Naive thymus-derived CD4-positive, alpha-beta T cell (primary cell): ENCODE results near the gene SEMA4D. TPM values are rescaled to one million over a fixed set of nuclear protein-coding genes. Genes with fewer than 3 reads are reported as not detected.

Source experiments
- ATAC-seq: fragments of 150-1000 bp; cut with Tn5 transposase; 2 replicates; pipeline ENCODE4 v1.10.0; 2021; ENCODE audit warnings: mild to moderate bottlenecking, moderate library complexity
- CTCF ChIA-PET: fragments of 350-600 bp; sonication (Branson Sonifier 250); formaldehyde crosslinking; loops from one replicate; lab custom pipeline; 2021; ENCODE audit warnings: antibody characterized with exemption; lab: Charles Lee
- POLR2A ChIA-PET: fragments of 350-600 bp; sonication (Branson Sonifier 250); formaldehyde crosslinking; loops from one replicate; lab custom pipeline; 2021; ENCODE audit warnings: antibody characterized with exemption, inconsistent platforms; lab: Charles Lee
- DNase-seq, 9 donors: peaks; one replicate each; pipeline versions ENCODE4 v3.0.0 to v3.0.0-alpha.2; 2020 to 2022; ENCODE audit warnings: mixed read lengths in 1 of 9
- H3K27ac ChIP-seq: one replicate; pipeline ENCODE4 v1.7.0; 2013; ENCODE audit warnings: mild to moderate bottlenecking, low read depth, low read length, moderate library complexity
- H3K27me3 ChIP-seq, 2 donors: one replicate each; pipeline ENCODE4 v1.7.0; 2013; ENCODE audit warnings: low read length in 2 of 2, mild to moderate bottlenecking in 2 of 2, moderate library complexity in 2 of 2; ENCODE audit not compliant: control insufficient read depth in 2 of 2, insufficient read depth in 2 of 2
- H3K36me3 ChIP-seq, 3 experiments: 1 replicate in 2 of 3; 2 replicates in 1 of 3; pipeline ENCODE4 v1.7.0; 2013; ENCODE audit warnings: low read length in 3 of 3, mild to moderate bottlenecking in 3 of 3, moderate library complexity in 1 of 3; ENCODE audit not compliant: insufficient read depth in 3 of 3, control insufficient read depth in 2 of 3
- H3K4me1 ChIP-seq, 2 donors: one replicate each; pipeline ENCODE4 v1.7.0; 2013; ENCODE audit warnings: low read length in 2 of 2, mild to moderate bottlenecking in 2 of 2, moderate library complexity in 1 of 2; ENCODE audit not compliant: control insufficient read depth in 2 of 2, insufficient read depth in 2 of 2
- H3K4me3 ChIP-seq: 2 replicates; pipeline ENCODE4 v1.7.0; 2013; ENCODE audit warnings: mild to moderate bottlenecking, low read length
- H3K9me3 ChIP-seq, 3 experiments: 1 replicate in 2 of 3; 2 replicates in 1 of 3; pipeline ENCODE4 v1.7.0; 2013; ENCODE audit warnings: low read length in 3 of 3; ENCODE audit not compliant: control insufficient read depth in 2 of 3
- H3K27ac Mint-ChIP-seq, 9 donors: one replicate each; pipeline ENCODE4 v1.8.0; 2020 to 2022; ENCODE audit warnings: mixed read lengths in 9 of 9, mild to moderate bottlenecking in 8 of 9, moderate library complexity in 5 of 9, inconsistent platforms in 2 of 9
- H3K27me3 Mint-ChIP-seq, 5 donors: one replicate each; pipeline ENCODE4 v1.8.0; 2021 to 2022; ENCODE audit warnings: mixed read lengths in 5 of 5, mild to moderate bottlenecking in 1 of 5
- H3K36me3 Mint-ChIP-seq, 5 donors: one replicate each; pipeline ENCODE4 v1.8.0; 2020 to 2022; ENCODE audit warnings: mixed read lengths in 5 of 5, mild to moderate bottlenecking in 3 of 5, inconsistent platforms in 1 of 5
- H3K4me1 Mint-ChIP-seq, 7 donors: one replicate each; pipeline ENCODE4 v1.8.0; 2020 to 2022; ENCODE audit warnings: mixed read lengths in 7 of 7, mild to moderate bottlenecking in 3 of 7, inconsistent platforms in 1 of 7
- H3K4me3 Mint-ChIP-seq, 10 donors: one replicate each; pipeline ENCODE4 v1.8.0; 2020 to 2022; ENCODE audit warnings: mild to moderate bottlenecking in 10 of 10, mixed read lengths in 10 of 10, moderate library complexity in 6 of 10, inconsistent platforms in 2 of 10
- H3K9me3 Mint-ChIP-seq, 11 donors: one replicate each; pipeline ENCODE4 v1.8.0; 2020 to 2022; ENCODE audit warnings: mixed read lengths in 11 of 11, mild to moderate bottlenecking in 4 of 11, inconsistent platforms in 1 of 11, moderate library complexity in 1 of 11
- intact Hi-C, 2 donors: fragments of 100-400 bp; cut with micrococcal nuclease; formaldehyde crosslinking; loops; one replicate each; pipeline ENCODE4 v1.15.1; 2023
- polyA plus RNA-seq, 2 donors: library from polyadenylated mRNA; unstranded; fragments of 300-500 nt; fragmentation: Illumina TruSeq; gene quantifications; one replicate each; pipeline ENCODE4 v1.2.3, GENCODE V29; 2021
- total RNA-seq, 6 experiments: library from RNA in 5 of 6; stranded (reverse) in 5 of 6; gene quantifications; 1 replicate in 5 of 6; 2 replicates in 1 of 6; pipeline ENCODE4 v1.2.3 and lab custom pipeline; 2021 to 2026

Gene SEMA4D
- total and polyA plus RNA-seq, 7 experiments from 2014 or later, result 114 to 465 (median 448) TPM

DNA sequence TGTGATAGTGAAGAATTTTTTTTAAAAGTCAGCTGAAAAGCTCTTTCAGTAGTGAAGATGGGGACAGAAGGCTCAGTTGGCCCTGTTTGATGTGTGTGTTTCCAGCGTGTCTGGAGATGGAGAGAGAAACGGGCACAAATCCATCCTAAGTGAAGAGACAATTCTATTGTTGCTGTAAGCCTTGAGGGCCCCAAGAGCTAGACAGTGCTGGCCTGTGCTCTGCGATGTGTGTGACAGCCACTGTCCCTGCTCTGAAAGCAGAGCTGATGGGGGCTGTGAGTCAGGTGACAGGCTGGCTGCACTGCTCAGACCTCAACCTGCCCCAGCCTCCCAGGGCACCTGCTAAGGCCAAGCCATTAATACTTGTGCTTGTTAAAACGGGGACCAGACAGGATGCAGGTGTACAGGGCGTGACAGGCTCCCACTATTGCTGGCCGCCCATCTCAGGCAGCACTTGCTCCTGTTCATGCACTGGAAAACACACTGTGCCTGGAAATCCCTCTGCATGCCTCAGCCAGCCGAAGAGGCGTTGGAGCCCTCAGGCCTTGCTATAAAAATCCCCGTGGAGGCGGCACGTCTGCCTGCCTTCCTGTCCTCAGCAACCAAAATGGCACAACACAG, 44.6 kb upstream of the SEMA4D start:
- Histone ChIP-seq H3K9me3 (peaks cover 0 to 10% (median 0%) of the 10 kb centered on the region in 3 experiments), H3K4me1 (peaks cover 28 to 61% of the 10 kb centered on the region in 2 donors), H3K4me3 (no peak overlapping the region), H3K27ac (no peak overlapping the region), H3K27me3 (no peaks in the 10 kb centered on the region), H3K36me3 (no peaks in the 10 kb centered on the region)
- ATAC-seq (no peak), DNase-seq (no peak)
- H3K9me3 Mint-ChIP-seq, result peaks cover 3 to 16% (median 10%) of the 10 kb centered on the region in 11 donors
- peaks cover 4 to 14% (median 8%) of the 10 kb centered on the region in 5 donors for H3K36me3 Mint-ChIP-seq
- ChIA-PET POLR2A (interaction anchor here (1.2 to 5.4 kb wide), 5 partner anchors 13 to 87 kb away, joined by 3 to 51 read pairs (median 5); no protein-coding TSS in a partner anchor), CTCF (interaction anchor here (1.0 to 1.8 kb wide), 4 partner anchors 16 to 113 kb away, joined by 4 to 6 read pairs (median 4); no protein-coding TSS in a partner anchor)
- H3K27me3 Mint-ChIP-seq, result no peaks in the 10 kb centered on the region
- H3K4me3 Mint-ChIP-seq, result peak overlapping the region in 4 of 10 donors; percentile 5 to 27 (median 12)
- peak overlapping the region in 6 of 9 donors; percentile 10 to 86 (median 44) for H3K27ac Mint-ChIP-seq
- H3K4me1 Mint-ChIP-seq, result peaks cover 27 to 83% (median 77%) of the 10 kb centered on the region in 7 donors
- intact Hi-C loops, result no loop called here

DNA sequence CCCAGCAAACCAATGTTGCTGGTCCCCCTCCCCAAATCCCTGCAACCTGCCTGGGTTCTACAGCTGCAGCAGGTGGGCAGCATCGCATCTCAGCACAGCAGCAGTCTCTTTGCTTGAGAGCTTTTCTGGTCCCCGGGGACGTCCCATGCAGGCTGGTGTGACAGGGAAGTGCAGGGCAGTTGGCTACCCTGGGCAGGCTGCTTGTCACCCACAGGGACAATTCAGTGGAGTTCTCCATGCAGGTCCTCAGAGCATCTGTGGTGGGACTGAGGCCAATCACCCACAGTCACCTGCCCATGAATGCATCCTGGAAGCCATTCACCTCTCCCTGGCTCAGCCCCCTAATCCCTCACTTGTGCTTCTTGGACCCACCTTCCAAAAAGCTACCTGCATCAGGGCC, 43.9 kb upstream of the SEMA4D start:
- Histone ChIP-seq H3K27ac (no peak overlapping the region), H3K36me3 (no peaks in the 10 kb centered on the region), H3K4me1 (peaks cover 35 to 66% of the 10 kb centered on the region in 2 donors), H3K4me3 (no peak overlapping the region), H3K27me3 (no peaks in the 10 kb centered on the region), H3K9me3 (peaks cover 0 to 10% (median 0%) of the 10 kb centered on the region in 3 experiments)
- no peak for ATAC-seq
- peak overlapping the region in 8 of 9 donors; percentile 15 to 86 (median 73) for H3K27ac Mint-ChIP-seq
- intact Hi-C loops, result no loop called here
- no peaks in the 10 kb centered on the region for H3K27me3 Mint-ChIP-seq
- CTCF ChIA-PET, result interaction anchor here (0.7 to 1.6 kb wide), 4 partner anchors 16 to 112 kb away, joined by 3 to 6 read pairs (median 4); no protein-coding TSS in a partner anchor
- peaks cover 34 to 90% (median 84%) of the 10 kb centered on the region in 7 donors for H3K4me1 Mint-ChIP-seq
- H3K9me3 Mint-ChIP-seq, result peaks cover 3 to 16% (median 10%) of the 10 kb centered on the region in 11 donors
- H3K36me3 Mint-ChIP-seq, result peaks cover 4 to 14% (median 8%) of the 10 kb centered on the region in 5 donors
- DNase-seq, result no peak
- POLR2A ChIA-PET, result interaction anchor here (1.2 to 5.4 kb wide), 2 partner anchors 12 to 18 kb away, joined by 4 to 51 read pairs; no protein-coding TSS in a partner anchor
- peak overlapping the region in 3 of 10 donors; percentile 5 to 27 (median 20) for H3K4me3 Mint-ChIP-seq

DNA sequence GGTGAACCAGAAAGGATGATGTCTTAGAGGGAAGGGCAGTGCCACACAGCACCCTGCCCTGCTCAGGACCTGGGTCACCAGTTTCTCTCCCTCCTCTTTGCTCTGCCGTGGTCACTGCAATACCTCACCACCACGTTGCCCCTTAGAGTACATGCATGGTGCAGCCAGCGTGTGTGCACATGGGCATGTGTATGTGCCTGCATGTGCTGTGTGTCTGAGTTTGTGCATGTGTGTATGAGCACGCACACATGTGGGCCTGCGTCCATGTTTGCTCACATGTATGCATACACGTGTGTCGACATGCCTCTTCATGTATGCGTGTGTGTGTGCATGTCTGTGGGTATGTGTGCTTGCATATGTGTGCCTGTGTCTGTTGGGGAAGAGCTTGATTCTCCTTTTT, 41.5 kb upstream of the SEMA4D start:
- H3K9me3 ChIP-seq, result no peaks in the 10 kb centered on the region
- H3K4me1 Mint-ChIP-seq, result peaks cover 48 to 97% (median 94%) of the 10 kb centered on the region in 7 donors
- H3K4me3 Mint-ChIP-seq, result peak overlapping the region in 9 of 10 donors; percentile 42 to 80 (median 66)
- CTCF ChIA-PET, result interaction anchor here (0.6 to 2.3 kb wide), 9 partner anchors 9 to 110 kb away, joined by 3 to 23 read pairs (median 4); no protein-coding TSS in a partner anchor
- peaks cover 57 to 85% of the 10 kb centered on the region in 2 donors for H3K4me1 ChIP-seq
- no peaks in the 10 kb centered on the region for H3K36me3 ChIP-seq
- no peak overlapping the region for H3K4me3 ChIP-seq
- peaks cover 0 to 3% (median 0%) of the 10 kb centered on the region in 11 donors for H3K9me3 Mint-ChIP-seq
- no peak for ATAC-seq
- peak overlapping the region; percentile 62 to 100 (median 92) for H3K27ac Mint-ChIP-seq
- intact Hi-C loops, result no loop called here
- no peak for DNase-seq
- H3K27me3 ChIP-seq, result no peaks in the 10 kb centered on the region
- H3K27ac ChIP-seq, result peak overlapping the region; percentile 71
- no peaks in the 10 kb centered on the region for H3K27me3 Mint-ChIP-seq
- H3K36me3 Mint-ChIP-seq, result peaks cover 0 to 4% (median 0%) of the 10 kb centered on the region in 5 donors
- POLR2A ChIA-PET, result interaction anchor here (0.7 to 13.1 kb wide), 15 partner anchors 9 to 131 kb away, joined by 3 to 139 read pairs (median 5); no protein-coding TSS in a partner anchor

DNA sequence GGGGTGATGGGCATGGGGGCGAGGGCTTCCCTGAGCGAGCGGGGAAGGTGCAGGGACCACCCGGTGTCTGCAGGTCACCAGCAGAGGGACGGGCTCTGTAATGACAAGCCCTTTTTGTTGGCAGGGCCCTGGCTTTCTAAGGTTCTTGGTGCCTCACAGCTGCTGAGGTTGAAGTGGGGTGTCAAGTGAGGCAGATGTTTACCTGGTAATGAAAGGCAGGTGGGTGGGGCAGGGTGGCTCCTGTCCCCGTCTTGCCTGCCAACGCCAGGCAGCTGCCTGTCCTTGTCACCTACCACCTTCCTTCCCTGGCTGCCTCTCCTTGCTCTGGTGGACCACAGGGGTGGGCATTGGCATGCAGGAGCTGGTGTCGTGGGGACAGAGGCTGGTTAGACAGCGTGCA, 41.0 kb upstream of the SEMA4D start:
- H3K36me3 ChIP-seq, result no peaks in the 10 kb centered on the region
- Mint-ChIP-seq H3K36me3 (peaks cover 0 to 4% (median 0%) of the 10 kb centered on the region in 5 donors), H3K27me3 (no peaks in the 10 kb centered on the region), H3K9me3 (peaks cover 0 to 3% (median 0%) of the 10 kb centered on the region in 11 donors), H3K27ac (peak overlapping the region; percentile 79 to 100 (median 92)), H3K4me1 (peaks cover 48 to 97% (median 94%) of the 10 kb centered on the region in 7 donors), H3K4me3 (peak overlapping the region; percentile 16 to 80 (median 64))
- H3K9me3 ChIP-seq, result no peaks in the 10 kb centered on the region
- ChIA-PET POLR2A (interaction anchor here (1.0 to 13.1 kb wide), 12 partner anchors 9 to 130 kb away, joined by 3 to 139 read pairs (median 6); no protein-coding TSS in a partner anchor), CTCF (interaction anchor here (1.3 to 2.3 kb wide), 6 partner anchors 10 to 98 kb away, joined by 3 to 23 read pairs (median 6); no protein-coding TSS in a partner anchor)
- intact Hi-C loops, result no loop called here
- DNase-seq (peak in 5 of 9 donors; percentile 33 to 57 (median 46)), ATAC-seq (no peak)
- H3K27ac ChIP-seq, result peak overlapping the region; percentile 71
- H3K4me3 ChIP-seq, result no peak overlapping the region
- H3K4me1 ChIP-seq, result peaks cover 60 to 86% of the 10 kb centered on the region in 2 donors
- no peaks in the 10 kb centered on the region for H3K27me3 ChIP-seq

DNA sequence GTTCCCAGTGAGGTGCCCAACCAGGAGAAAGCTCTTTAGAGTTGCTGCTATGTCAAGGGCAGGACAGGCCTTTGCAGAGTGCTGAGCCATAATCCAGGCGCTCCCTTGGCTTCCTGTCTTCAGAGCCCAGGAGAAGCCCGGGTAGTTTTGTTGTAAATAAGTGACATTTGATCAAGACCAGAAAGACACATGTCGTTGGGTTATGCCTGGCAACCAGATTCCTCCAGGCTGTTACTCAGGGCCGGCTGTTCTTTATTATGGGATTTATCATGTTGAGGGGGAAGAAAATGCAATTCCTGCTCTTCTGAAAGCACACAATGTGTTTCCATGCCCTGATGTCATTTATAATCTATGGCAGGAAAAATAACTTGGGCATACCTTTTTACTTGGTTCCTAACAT, 39.3 kb upstream of the SEMA4D start:
- peak overlapping the region; percentile 69 to 100 (median 92) for H3K27ac Mint-ChIP-seq
- peak overlapping the region; percentile 14 for H3K4me3 ChIP-seq
- H3K9me3 ChIP-seq, result no peaks in the 10 kb centered on the region
- H3K27me3 ChIP-seq, result no peaks in the 10 kb centered on the region
- peaks cover 0 to 4% (median 0%) of the 10 kb centered on the region in 5 donors for H3K36me3 Mint-ChIP-seq
- H3K36me3 ChIP-seq, result no peaks in the 10 kb centered on the region
- peak overlapping the region; percentile 71 for H3K27ac ChIP-seq
- H3K4me3 Mint-ChIP-seq, result peak overlapping the region; percentile 29 to 82 (median 74)
- CTCF ChIA-PET, result interaction anchor here (1.2 to 3.0 kb wide), 2 partner anchors 12 to 13 kb away, joined by 3 to 13 read pairs; no protein-coding TSS in a partner anchor
- no peak for DNase-seq
- peaks cover 0 to 3% (median 0%) of the 10 kb centered on the region in 11 donors for H3K9me3 Mint-ChIP-seq
- intact Hi-C loops, result loop anchor here in 1 of 2 donors (2.0 kb wide), 1 partner anchor 46 kb away; no protein-coding TSS in a partner anchor
- H3K4me1 Mint-ChIP-seq, result peaks cover 65 to 97% (median 95%) of the 10 kb centered on the region in 7 donors
- H3K27me3 Mint-ChIP-seq, result no peaks in the 10 kb centered on the region
- no peak for ATAC-seq
- H3K4me1 ChIP-seq, result peaks cover 74 to 89% of the 10 kb centered on the region in 2 donors
- POLR2A ChIA-PET, result interaction anchor here (1.0 to 13.1 kb wide), 10 partner anchors 8 to 58 kb away, joined by 4 to 139 read pairs (median 9); no protein-coding TSS in a partner anchor

DNA sequence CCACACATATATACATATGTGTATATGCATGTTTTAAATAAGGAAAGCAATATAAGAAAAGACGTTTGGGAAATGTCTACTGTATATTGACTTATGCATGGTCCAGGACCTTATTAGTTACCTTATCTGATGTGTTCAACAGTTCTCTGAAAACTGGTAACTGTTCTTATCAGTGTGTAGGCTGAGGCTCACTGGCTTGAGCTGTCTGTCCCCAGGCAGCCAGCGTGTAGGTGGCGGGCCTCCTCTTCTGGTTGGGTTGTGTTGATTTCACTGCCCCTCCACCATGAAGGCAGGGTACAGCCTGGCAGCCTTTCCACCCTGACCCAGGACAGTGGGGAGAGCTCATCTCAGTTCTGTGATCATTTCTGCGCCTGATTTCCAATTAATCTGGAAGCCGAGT, 38.7 kb upstream of the SEMA4D start:
- Histone ChIP-seq H3K4me1 (peaks cover 80 to 93% of the 10 kb centered on the region in 2 donors), H3K36me3 (no peaks in the 10 kb centered on the region), H3K4me3 (peak overlapping the region; percentile 14), H3K9me3 (no peaks in the 10 kb centered on the region), H3K27ac (peak overlapping the region; percentile 71), H3K27me3 (no peaks in the 10 kb centered on the region)
- POLR2A ChIA-PET, result interaction anchor here (0.6 to 13.1 kb wide), 11 partner anchors 9 to 218 kb away, joined by 3 to 139 read pairs (median 5); partner anchors contain the start of gene SECISBP2
- ATAC-seq (peak; percentile 58), DNase-seq (no peak)
- CTCF ChIA-PET, result interaction anchor here (0.7 to 3.0 kb wide), 4 partner anchors 12 to 99 kb away, joined by 3 to 13 read pairs (median 6); no protein-coding TSS in a partner anchor
- intact Hi-C loops, result loop anchor here (1.0 to 2.0 kb wide), 5 partner anchors 14 to 218 kb away; partner anchors contain the start of genes SEMA4D (in 2 of the 2) and SECISBP2 (in 1 of the 2)
- Mint-ChIP-seq H3K9me3 (peaks cover 0 to 3% (median 0%) of the 10 kb centered on the region in 11 donors), H3K4me1 (peaks cover 70 to 97% (median 95%) of the 10 kb centered on the region in 7 donors), H3K27me3 (no peaks in the 10 kb centered on the region), H3K27ac (peak overlapping the region; percentile 69 to 100 (median 92)), H3K36me3 (peaks cover 0 to 5% (median 0%) of the 10 kb centered on the region in 5 donors), H3K4me3 (peak overlapping the region; percentile 51 to 82 (median 74))
